Measurements from ENCODE around the gene KIAA1958. TPM values are rescaled to one million over a fixed set of nuclear protein-coding genes. Genes with fewer than 3 reads are reported as not detected.

KIAA1958 gene
- polyA plus RNA-seq, 3 donors = 1.9 to 4.2 (median 1.9) TPM

DNA sequence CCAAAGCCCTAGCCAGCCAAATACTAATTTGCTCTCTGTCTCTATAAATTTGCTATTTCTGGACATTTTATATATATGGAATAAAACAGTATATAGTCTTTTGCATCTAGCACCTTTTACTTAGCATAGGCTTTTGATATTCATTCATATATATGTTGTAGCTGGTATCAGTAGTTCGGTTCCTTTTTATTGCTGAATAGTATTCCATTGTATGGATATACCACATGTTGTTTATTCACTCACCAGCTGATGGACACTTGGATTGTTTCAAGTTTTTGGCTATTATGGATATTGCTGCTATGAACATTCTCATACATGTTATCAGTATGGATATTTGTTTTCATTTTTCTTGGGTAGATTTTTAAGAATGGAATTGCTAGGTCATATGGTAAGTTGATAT, 23.8 kb upstream of the KIAA1958 start:
- no peak overlapping the region for H3K4me3 ChIP-seq (replicated peaks in 1 of 3; ENCODE audit: low read depth in 2 of 3, low read length in 3 of 3)
- TF ChIP-seq, protein P1, sequence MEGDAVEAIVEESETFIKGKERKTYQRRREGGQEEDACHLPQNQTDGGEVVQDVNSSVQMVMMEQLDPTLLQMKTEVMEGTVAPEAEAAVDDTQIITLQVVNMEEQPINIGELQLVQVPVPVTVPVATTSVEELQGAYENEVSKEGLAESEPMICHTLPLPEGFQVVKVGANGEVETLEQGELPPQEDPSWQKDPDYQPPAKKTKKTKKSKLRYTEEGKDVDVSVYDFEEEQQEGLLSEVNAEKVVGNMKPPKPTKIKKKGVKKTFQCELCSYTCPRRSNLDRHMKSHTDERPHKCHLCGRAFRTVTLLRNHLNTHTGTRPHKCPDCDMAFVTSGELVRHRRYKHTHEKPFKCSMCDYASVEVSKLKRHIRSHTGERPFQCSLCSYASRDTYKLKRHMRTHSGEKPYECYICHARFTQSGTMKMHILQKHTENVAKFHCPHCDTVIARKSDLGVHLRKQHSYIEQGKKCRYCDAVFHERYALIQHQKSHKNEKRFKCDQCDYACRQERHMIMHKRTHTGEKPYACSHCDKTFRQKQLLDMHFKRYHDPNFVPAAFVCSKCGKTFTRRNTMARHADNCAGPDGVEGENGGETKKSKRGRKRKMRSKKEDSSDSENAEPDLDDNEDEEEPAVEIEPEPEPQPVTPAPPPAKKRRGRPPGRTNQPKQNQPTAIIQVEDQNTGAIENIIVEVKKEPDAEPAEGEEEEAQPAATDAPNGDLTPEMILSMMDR (IDR thresholded peaks at IDR 0.05) = no peak
- H3K27ac ChIP-seq (ENCODE audit: low read depth in 1 of 2, low read length in 2 of 2) = no peak overlapping the region
- no peaks in the 10 kb centered on the region for H4K20me1 ChIP-seq (ENCODE audit: insufficient read depth, low read length)
- intact Hi-C loops (cut with micrococcal nuclease) = no loop called here
- H3K27me3 ChIP-seq (ENCODE audit: control insufficient read depth in 2 of 2, insufficient read depth in 2 of 2, low read length in 2 of 2) = no peaks in the 10 kb centered on the region
- no CpG with 5 or more reads among the region's 1 CpG for WGBS (ENCODE audit: insufficient coverage)
- Mint-ChIP-seq H3K27me3 (ENCODE audit: low read depth in 3 of 3) (no peaks in the 10 kb centered on the region), H3K4me1 (peaks cover 3% of the 10 kb centered on the region), H3K4me3 (no peak overlapping the region), H3K9me3 (peaks cover 0 to 5% (median 3%) of the 10 kb centered on the region in 7 donors), H3K27ac (no peak overlapping the region), H3K36me3 (peaks cover 41 to 59% of the 10 kb centered on the region in 2 donors)
- H3K9me3 ChIP-seq (replicated peaks in 1 of 2; ENCODE audit: control insufficient read depth in 1 of 2, insufficient read depth in 1 of 2, low read length in 2 of 2) = no peaks in the 10 kb centered on the region
- H3K9ac ChIP-seq (ENCODE audit: insufficient read depth, low read length, poor library complexity, severe bottlenecking) = no peak overlapping the region
- no peaks in the 10 kb centered on the region for H3K79me2 ChIP-seq (ENCODE audit: insufficient read depth, low read length)
- peaks cover 18 to 49% of the 10 kb centered on the region in 2 donors for H3K36me3 ChIP-seq (replicated peaks in 1 of 2; ENCODE audit: control insufficient read depth in 1 of 2, insufficient read depth in 2 of 2, low read length in 2 of 2)
- no peak for DNase-seq
- no peaks in the 10 kb centered on the region for H3K4me1 ChIP-seq (ENCODE audit: control insufficient read depth in 1 of 2, insufficient read depth in 2 of 2, low read length in 2 of 2)
- H2AFZ ChIP-seq (ENCODE audit: insufficient read depth, low read depth, low read length, poor library complexity, severe bottlenecking) = no peak overlapping the region
- no peak overlapping the region for H3K4me2 ChIP-seq (replicated peaks; ENCODE audit: extremely low read depth, low read length, poor library complexity, severe bottlenecking)

DNA sequence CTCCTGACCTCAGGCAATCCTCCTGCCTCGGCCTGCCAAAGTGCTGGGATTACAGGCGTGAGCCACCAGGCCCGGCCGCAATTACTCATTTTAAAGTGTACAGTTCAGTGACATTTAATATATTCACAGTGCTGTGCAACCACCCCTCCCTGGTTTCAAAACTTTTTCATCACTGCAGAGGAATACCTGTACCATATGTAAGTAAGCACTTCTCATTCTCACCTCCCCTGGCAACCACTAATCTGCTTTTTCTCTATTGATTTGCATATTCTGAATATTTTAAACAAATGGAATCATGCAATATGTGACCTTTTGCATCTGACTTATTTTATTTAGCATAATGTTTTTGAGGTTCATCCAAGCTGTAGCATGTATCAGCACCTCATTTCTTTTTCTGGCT, 21.3 kb upstream of the KIAA1958 start:
- Histone ChIP-seq H3K4me1 (ENCODE audit: control insufficient read depth in 1 of 2, insufficient read depth in 2 of 2, low read length in 2 of 2) (no peaks in the 10 kb centered on the region), H3K79me2 (ENCODE audit: insufficient read depth, low read length) (no peaks in the 10 kb centered on the region), H2AFZ (ENCODE audit: insufficient read depth, low read depth, low read length, poor library complexity, severe bottlenecking) (no peak overlapping the region), H3K9ac (ENCODE audit: insufficient read depth, low read length, poor library complexity, severe bottlenecking) (no peak overlapping the region), H3K9me3 (replicated peaks in 1 of 2; ENCODE audit: control insufficient read depth in 1 of 2, insufficient read depth in 1 of 2, low read length in 2 of 2) (no peaks in the 10 kb centered on the region), H3K27ac (ENCODE audit: low read depth in 1 of 2, low read length in 2 of 2) (no peak overlapping the region), H3K4me2 (replicated peaks; ENCODE audit: extremely low read depth, low read length, poor library complexity, severe bottlenecking) (no peak overlapping the region), H3K27me3 (ENCODE audit: control insufficient read depth in 2 of 2, insufficient read depth in 2 of 2, low read length in 2 of 2) (no peaks in the 10 kb centered on the region), H3K36me3 (replicated peaks in 1 of 2; ENCODE audit: control insufficient read depth in 1 of 2, insufficient read depth in 2 of 2, low read length in 2 of 2) (peaks cover 15 to 42% of the 10 kb centered on the region in 2 donors), H3K4me3 (replicated peaks in 1 of 3; ENCODE audit: low read depth in 2 of 3, low read length in 3 of 3) (no peak overlapping the region), H4K20me1 (ENCODE audit: insufficient read depth, low read length) (no peaks in the 10 kb centered on the region)
- H3K4me3 Mint-ChIP-seq = no peak overlapping the region
- intact Hi-C loops (cut with micrococcal nuclease) = no loop called here
- no peaks in the 10 kb centered on the region for H3K4me1 Mint-ChIP-seq
- H3K9me3 Mint-ChIP-seq = peaks cover 0 to 5% (median 3%) of the 10 kb centered on the region in 7 donors
- H3K27me3 Mint-ChIP-seq (ENCODE audit: low read depth in 3 of 3) = no peaks in the 10 kb centered on the region
- no peak for DNase-seq
- no peak overlapping the region for H3K27ac Mint-ChIP-seq
- peaks cover 34 to 49% of the 10 kb centered on the region in 2 donors for H3K36me3 Mint-ChIP-seq
- TF ChIP-seq, protein P1 (IDR thresholded peaks at IDR 0.05) = no peak
- WGBS (ENCODE audit: insufficient coverage) = 100% methylated on average over 3 of the region's 4 CpGs

Data from CD14-positive monocyte (primary cell).